ENCODE results near the gene MELTF. TPM values are rescaled to one million over a fixed set of nuclear protein-coding genes. Genes with fewer than 3 reads are reported as not detected.

Gene MELTF
- total RNA-seq, 1 donor from 2014 or later = 21.6 TPM

GRCh38 chr3:196965112-196965803 lies 64.4 kb downstream of the MELTF start:
- Histone ChIP-seq H3K4me1 (peaks cover 0 to 3% of the 10 kb centered on the region in 2 donors), H3K9me3 (no peaks in the 10 kb centered on the region), H3K36me3 (no peaks in the 10 kb centered on the region), H3K27me3 (no peaks in the 10 kb centered on the region), H3K4me3 (no peak overlapping the region), H3K27ac (no peak overlapping the region)
- no peak for TF ChIP-seq CTCF (IDR thresholded peaks at IDR 0.05)
- intact Hi-C loops (cut with DNase I) = loop anchor here (5.0 to 10.0 kb wide), 2 partner anchors 128 to 590 kb away; partner anchors contain the start of gene BDH1
- no peak for DNase-seq (ENCODE audit: low spot score in 2 of 2)

GRCh38 chr3:196963631-196963953 lies 66.0 kb downstream of the MELTF start:
- no peaks in the 10 kb centered on the region for H3K27me3 ChIP-seq
- no peak for TF ChIP-seq CTCF (IDR thresholded peaks at IDR 0.05)
- intact Hi-C loops (cut with DNase I) = loop anchor here (10.0 kb wide), 1 partner anchor 591 kb away; the partner anchor contains the start of gene BDH1

GRCh38 chr3:196962930-196963630 lies 66.5 kb downstream of the MELTF start:
- intact Hi-C loops (cut with DNase I) = loop anchor here (10.0 kb wide), 1 partner anchor 592 kb away; the partner anchor contains the start of gene BDH1
- H3K9me3 ChIP-seq = no peaks in the 10 kb centered on the region
- DNase-seq (ENCODE audit: low spot score in 2 of 2) = no peak
- no peaks in the 10 kb centered on the region for H3K36me3 ChIP-seq
- H3K27ac ChIP-seq = no peak overlapping the region
- peaks cover 0 to 3% of the 10 kb centered on the region in 2 donors for H3K4me1 ChIP-seq
- no peaks in the 10 kb centered on the region for H3K27me3 ChIP-seq
- no peak for TF ChIP-seq CTCF (IDR thresholded peaks at IDR 0.05)
- no peak overlapping the region for H3K4me3 ChIP-seq

More at GRCh38 chr3:196963631-196963953, 66.0 kb downstream of the MELTF start:
- Histone ChIP-seq H3K4me1 (peaks cover 0 to 3% of the 10 kb centered on the region in 2 donors), H3K27ac (no peak overlapping the region), H3K36me3 (no peaks in the 10 kb centered on the region), H3K9me3 (no peaks in the 10 kb centered on the region), H3K4me3 (no peak overlapping the region)
- DNase-seq (ENCODE audit: low spot score in 2 of 2) = no peak

- H3K27ac ChIP-seq = no peak overlapping the region
- H3K27me3 ChIP-seq = no peaks in the 10 kb centered on the region
- H3K4me1 ChIP-seq = no peaks in the 10 kb centered on the region
- H3K36me3 ChIP-seq = no peaks in the 10 kb centered on the region
- H3K9me3 ChIP-seq = no peaks in the 10 kb centered on the region
- intact Hi-C loops (cut with DNase I) = loop anchor here (10.0 kb wide), 1 partner anchor 592 kb away; the partner anchor contains the start of gene BDH1
- no peak for DNase-seq (ENCODE audit: low spot score in 2 of 2)
- no peak for TF ChIP-seq CTCF (IDR thresholded peaks at IDR 0.05)
- no peak overlapping the region for H3K4me3 ChIP-seq
Observed at GRCh38 chr3:196962108-196962929, 67.3 kb downstream of the MELTF start.

- TF ChIP-seq CTCF (IDR thresholded peaks at IDR 0.05) = no peak
- intact Hi-C loops (cut with DNase I) = no loop called here
- H3K9me3 ChIP-seq = no peaks in the 10 kb centered on the region
- no peaks in the 10 kb centered on the region for H3K4me1 ChIP-seq
- no peaks in the 10 kb centered on the region for H3K27me3 ChIP-seq
- no peak overlapping the region for H3K4me3 ChIP-seq
- no peak for DNase-seq (ENCODE audit: low spot score in 2 of 2)
- H3K36me3 ChIP-seq = peaks cover 6% of the 10 kb centered on the region in 2 donors
- no peak overlapping the region for H3K27ac ChIP-seq
Observed at GRCh38 chr3:196954832-196955231, 74.8 kb downstream of the MELTF start.

Other genes with a start within 250 kb of the MELTF start
- 11.0 TPM for gene SENP5, start 161.9 kb downstream of the MELTF start, total RNA-seq
- 16.9 TPM for gene NCBP2, start 87.3 kb downstream of the MELTF start, total RNA-seq
- gene PIGZ, start 61.0 kb downstream of the MELTF start, total RNA-seq = 0.96 TPM

Measured in ascending aorta (tissue), 2 donors.